Esophagus squamous epithelium (tissue), 4 donors: ENCODE results near the gene CENPO.

ENCODE experiments used
- POLR2A ChIP-seq, 4 donors: fragments of 450-650 bp; IDR thresholded peaks; one replicate each; pipeline ENCODE4 v1.6.1; 2017; ENCODE audit warnings: antibody characterized with exemption in 4 of 4, mild to moderate bottlenecking in 4 of 4, moderate library complexity in 3 of 4
- TF ChIP-seq, protein P1 (sequence below), 6 experiments: fragments of 450-650 bp in 4 of 6; fragments of 200-600 bp in 2 of 6; sonication (generic) in 2 of 6; IDR thresholded peaks; one replicate each; pipeline ENCODE4 v1.5.1; 2016 to 2019; ENCODE audit warnings: antibody characterized with exemption in 6 of 6, mild to moderate bottlenecking in 4 of 6, moderate library complexity in 4 of 6

DNA sequence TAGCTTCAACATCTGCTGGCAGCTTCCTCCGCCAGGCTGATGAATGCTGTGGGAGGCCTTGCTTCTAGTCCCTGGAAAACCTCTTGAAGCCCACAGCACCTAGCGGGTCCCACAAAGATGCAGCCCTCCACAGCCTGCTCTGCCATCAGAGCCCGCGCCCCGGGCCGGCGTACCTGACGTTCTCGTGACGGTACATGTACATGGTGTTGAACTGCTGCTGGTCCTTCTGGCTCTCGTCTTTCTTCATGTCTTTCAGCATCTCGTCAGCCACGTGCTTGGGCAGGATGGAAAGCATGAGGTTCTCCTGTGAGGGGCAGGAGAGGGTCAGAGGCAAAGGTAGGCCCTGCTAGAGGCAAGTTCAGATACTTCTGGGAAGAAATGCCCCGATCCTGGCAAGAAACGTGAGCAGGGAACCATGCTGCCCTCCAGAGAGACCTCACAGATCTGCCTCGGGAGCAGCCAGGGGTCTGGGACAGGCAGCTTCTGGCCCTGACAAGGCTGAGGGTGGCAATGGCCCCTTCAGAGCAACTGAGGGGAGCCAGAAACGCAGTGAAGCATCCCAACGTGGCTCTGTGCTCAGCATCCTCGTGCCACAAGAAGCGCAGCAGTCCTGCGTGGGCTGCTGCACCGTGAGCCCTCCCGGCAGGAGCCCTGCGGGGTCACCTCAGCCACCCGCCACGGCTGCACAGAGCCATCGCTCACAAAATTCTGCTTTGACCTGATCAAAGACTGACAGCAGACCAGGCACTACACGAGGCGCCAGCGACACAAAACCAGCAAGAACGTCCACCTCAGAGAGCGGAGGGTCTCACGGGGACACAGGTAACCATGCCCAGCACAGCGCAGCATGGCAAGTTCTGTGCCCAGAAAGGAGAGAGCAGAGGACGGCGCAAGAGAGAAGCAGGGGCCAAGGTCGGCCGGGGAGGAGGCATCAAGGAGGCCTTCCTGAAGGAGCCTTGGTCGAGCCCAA is 49.1 kb downstream of the CENPO start:
- TF ChIP-seq POLR2A (IDR thresholded peaks at IDR 0.05), result no peak
- TF ChIP-seq, protein P1, sequence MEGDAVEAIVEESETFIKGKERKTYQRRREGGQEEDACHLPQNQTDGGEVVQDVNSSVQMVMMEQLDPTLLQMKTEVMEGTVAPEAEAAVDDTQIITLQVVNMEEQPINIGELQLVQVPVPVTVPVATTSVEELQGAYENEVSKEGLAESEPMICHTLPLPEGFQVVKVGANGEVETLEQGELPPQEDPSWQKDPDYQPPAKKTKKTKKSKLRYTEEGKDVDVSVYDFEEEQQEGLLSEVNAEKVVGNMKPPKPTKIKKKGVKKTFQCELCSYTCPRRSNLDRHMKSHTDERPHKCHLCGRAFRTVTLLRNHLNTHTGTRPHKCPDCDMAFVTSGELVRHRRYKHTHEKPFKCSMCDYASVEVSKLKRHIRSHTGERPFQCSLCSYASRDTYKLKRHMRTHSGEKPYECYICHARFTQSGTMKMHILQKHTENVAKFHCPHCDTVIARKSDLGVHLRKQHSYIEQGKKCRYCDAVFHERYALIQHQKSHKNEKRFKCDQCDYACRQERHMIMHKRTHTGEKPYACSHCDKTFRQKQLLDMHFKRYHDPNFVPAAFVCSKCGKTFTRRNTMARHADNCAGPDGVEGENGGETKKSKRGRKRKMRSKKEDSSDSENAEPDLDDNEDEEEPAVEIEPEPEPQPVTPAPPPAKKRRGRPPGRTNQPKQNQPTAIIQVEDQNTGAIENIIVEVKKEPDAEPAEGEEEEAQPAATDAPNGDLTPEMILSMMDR (IDR thresholded peaks at IDR 0.05), result no peak
